AG09309 (cell line): ENCODE measurements around the gene NKAIN2.

Experiments used
- DNase-seq: peaks from one replicate; pipeline ENCODE4 v3.0.0-alpha.2; 2010; ENCODE audit warnings: low read depth
- H3K4me3 ChIP-seq: 2 replicates; pipeline ENCODE4 v1.5.1; 2011; ENCODE audit warnings: mild to moderate bottlenecking, low read depth, low read length, moderate library complexity; ENCODE audit not compliant: control insufficient read depth
- CTCF ChIP-seq: IDR thresholded peaks from 2 replicates; pipeline ENCODE4 v1.5.1; 2011; ENCODE audit warnings: mild to moderate bottlenecking, low read depth, low read length, inconsistent platforms; ENCODE audit not compliant: insufficient read depth, control insufficient read depth; ENCODE audit errors: missing control alignments

Gene NKAIN2

GRCh38 chr6:123810948-123811347 is 7.3 kb downstream of the NKAIN2 start:
- no peak for DNase-seq
- H3K4me3 ChIP-seq, result no peak overlapping the region

GRCh38 chr6:123811378-123811777 is 7.7 kb downstream of the NKAIN2 start:
- DNase-seq, result no peak
- no peak overlapping the region for H3K4me3 ChIP-seq
- TF ChIP-seq CTCF, result no peak

More at GRCh38 chr6:123810948-123811347, 7.3 kb downstream of the NKAIN2 start:
- no peak for TF ChIP-seq CTCF

- H3K4me3 ChIP-seq, result no peak overlapping the region
- no peak for DNase-seq
- no peak for TF ChIP-seq CTCF
Observed at GRCh38 chr6:123812621-123813020, 9.0 kb downstream of the NKAIN2 start.

- DNase-seq, result no peak
- H3K4me3 ChIP-seq, result no peak overlapping the region
- TF ChIP-seq CTCF, result no peak
Observed at GRCh38 chr6:123821112-123821511, 17.4 kb downstream of the NKAIN2 start.

- TF ChIP-seq CTCF, result no peak
- no peak overlapping the region for H3K4me3 ChIP-seq
- no peak for DNase-seq
Observed at GRCh38 chr6:123829302-123829953, 25.8 kb downstream of the NKAIN2 start.

GRCh38 chr6:123830120-123830519 is 26.5 kb downstream of the NKAIN2 start:
- no peak for TF ChIP-seq CTCF
- no peak for DNase-seq
- H3K4me3 ChIP-seq, result no peak overlapping the region
